ENCODE data around the gene MLXIP.

DNA sequence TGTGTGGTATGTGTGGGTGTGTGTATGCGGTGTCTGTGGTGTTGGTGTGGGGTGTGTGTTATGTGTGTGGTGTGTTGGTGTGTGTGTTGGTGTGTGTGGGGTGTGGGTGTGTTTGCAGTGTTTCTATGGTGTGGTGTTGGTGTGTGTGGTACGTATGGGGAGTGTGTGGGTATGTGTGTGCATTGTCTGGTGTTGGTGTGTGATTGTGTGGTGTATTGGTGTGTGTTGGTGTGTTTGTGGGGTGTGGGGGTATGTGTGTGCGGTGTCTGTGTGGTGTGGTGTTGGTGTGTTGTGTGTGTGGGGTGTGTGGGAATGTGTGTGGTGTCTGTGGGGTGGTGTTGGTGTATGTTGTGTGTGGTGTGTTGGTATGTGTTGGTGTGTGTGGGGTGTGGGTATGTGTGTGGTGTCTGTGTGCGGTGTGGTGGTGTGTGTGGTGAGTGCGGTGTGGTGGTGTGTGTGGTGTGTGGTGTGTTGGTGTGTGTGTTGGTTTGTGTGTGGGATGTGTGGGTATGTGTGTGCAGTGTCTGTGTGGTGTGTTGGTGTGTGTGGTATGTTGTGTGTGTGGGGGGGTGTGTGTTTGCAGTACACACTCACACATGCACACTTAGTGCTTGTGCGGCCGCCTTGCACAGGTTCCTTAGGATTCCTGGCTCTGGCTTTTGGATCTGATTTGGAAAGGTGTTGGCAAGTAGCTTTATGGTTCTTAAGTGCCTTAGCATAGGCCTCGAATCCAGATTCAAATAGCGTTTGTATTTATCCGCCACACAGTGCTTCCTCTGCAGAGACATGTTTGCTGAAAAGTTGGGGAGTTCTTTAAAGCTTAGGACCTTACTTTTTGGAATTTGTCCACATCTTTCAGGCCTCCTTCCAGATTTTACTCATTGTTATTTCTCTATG is 16.4 kb downstream of the MLXIP start:
- no peak for TF ChIP-seq CTCF (conservative IDR thresholded peaks at IDR 0.05; ENCODE audit: low read depth in 2 of 2)
- no peak for TF ChIP-seq EZH2 (IDR thresholded peaks at IDR 0.05; ENCODE audit: low read depth, unreplicated experiment)
- TF ChIP-seq POLR2AphosphoS5 (IDR thresholded peaks at IDR 0.05; ENCODE audit: low read depth), result no peak
- no peak for TF ChIP-seq REST (IDR thresholded peaks at IDR 0.05; ENCODE audit: unreplicated experiment)
- TF ChIP-seq STAT1 (IDR thresholded peaks at IDR 0.05; ENCODE audit: unreplicated experiment), result no peak
